ENCODE results near the gene FMN1.
A peak's percentile ranks its signal among the peaks of the same experiment; 100 is the strongest.

Gene FMN1, protein sequence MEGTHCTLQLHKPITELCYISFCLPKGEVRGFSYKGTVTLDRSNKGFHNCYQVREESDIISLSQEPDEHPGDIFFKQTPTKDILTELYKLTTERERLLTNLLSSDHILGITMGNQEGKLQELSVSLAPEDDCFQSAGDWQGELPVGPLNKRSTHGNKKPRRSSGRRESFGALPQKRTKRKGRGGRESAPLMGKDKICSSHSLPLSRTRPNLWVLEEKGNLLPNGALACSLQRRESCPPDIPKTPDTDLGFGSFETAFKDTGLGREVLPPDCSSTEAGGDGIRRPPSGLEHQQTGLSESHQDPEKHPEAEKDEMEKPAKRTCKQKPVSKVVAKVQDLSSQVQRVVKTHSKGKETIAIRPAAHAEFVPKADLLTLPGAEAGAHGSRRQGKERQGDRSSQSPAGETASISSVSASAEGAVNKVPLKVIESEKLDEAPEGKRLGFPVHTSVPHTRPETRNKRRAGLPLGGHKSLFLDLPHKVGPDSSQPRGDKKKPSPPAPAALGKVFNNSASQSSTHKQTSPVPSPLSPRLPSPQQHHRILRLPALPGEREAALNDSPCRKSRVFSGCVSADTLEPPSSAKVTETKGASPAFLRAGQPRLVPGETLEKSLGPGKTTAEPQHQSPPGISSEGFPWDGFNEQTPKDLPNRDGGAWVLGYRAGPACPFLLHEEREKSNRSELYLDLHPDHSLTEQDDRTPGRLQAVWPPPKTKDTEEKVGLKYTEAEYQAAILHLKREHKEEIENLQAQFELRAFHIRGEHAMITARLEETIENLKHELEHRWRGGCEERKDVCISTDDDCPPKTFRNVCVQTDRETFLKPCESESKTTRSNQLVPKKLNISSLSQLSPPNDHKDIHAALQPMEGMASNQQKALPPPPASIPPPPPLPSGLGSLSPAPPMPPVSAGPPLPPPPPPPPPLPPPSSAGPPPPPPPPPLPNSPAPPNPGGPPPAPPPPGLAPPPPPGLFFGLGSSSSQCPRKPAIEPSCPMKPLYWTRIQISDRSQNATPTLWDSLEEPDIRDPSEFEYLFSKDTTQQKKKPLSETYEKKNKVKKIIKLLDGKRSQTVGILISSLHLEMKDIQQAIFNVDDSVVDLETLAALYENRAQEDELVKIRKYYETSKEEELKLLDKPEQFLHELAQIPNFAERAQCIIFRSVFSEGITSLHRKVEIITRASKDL (N-terminal part only)

DNA sequence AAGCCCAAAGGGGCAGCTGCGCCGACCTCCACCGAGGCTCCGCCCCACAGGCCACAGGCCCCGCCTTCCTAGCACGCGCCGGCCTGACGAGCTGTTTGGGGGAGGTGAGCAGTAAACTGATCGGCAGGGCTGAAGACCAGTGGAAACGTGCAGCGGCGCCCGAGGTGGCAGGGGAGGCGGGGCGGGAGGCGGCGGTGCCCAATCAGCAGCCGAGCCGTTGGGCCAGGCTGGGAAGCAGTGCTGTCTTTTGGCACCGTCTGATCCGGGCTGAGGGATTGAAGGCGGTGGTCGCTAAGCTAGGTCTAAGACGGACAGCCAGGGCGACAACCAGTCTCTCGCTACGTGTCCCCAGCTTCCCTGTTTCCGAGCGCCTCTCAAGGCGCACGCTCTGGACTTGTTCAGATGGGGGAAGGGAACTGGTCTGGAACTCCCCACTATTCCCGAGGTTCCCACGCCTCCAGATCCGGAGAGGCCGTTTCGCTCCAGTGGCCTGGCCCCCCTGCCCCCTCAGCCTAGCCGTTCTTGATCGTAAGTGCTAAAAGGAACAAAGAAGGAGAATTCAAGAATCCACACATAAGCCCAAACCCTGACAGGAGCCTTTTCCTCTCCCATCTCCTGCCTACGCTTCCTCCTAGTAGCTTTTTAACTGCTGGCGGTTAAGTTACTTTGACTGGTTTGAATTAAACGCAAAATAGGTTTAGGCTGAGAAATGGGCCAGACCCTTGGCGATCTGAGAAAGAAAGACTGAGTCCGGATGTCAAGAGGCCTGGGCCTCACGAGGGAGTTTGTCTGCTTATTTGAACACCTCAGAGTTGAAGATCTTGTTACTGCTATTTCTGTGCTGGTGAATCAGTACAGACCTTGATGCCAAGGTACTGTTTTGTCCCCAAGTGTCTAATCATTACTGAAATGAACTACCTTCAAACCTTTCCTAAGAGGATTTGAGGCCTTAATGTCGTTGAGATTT, at the start of gene FMN1:
Gene FMN1, minus strand, starts transcription at position 11 of the 967 bp plus-strand sequence. CDS start 39,800 bp downstream, outside the sequence.
- peak; percentile 86 for DNase-seq

DNA sequence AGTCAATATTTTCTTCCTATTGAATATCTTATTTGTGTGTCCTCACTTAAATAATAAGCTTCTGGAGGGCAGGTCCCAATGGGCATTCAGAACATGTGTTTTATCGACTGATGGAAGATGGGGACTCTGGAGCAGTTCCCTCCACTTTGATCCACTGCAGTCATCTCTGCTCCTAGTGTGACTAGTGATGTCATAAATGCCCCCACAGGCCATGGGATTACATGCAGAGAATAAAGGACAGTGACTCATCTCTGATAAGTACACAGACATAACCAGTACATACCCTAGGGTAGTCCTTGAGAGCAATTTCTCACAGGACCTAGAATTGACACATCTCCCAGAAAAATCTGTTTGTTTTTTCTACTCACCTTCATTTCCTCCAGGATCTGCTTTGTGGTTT, 49.4 kb upstream of the FMN1 start:
- no peak for DNase-seq

DNA sequence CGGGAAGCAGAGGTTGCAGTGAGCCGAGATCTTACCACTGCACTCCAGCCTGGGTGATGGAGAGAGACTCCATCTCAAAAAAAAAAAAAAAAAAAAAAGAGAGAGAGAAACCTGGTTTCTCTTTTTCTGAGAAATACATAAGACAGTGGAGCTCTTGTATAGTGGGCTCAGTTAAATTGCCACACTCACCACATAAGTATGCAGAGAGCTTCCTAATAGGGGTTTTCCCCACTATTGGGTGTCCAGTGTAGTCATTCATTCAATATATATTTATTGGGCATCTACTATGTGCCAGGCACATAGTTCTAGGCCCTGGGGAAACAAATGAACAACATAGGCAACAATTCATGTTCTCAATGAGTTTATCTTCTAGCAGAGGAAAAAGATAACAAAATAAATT, 48.9 kb upstream of the FMN1 start:
- no peak for DNase-seq

DNA sequence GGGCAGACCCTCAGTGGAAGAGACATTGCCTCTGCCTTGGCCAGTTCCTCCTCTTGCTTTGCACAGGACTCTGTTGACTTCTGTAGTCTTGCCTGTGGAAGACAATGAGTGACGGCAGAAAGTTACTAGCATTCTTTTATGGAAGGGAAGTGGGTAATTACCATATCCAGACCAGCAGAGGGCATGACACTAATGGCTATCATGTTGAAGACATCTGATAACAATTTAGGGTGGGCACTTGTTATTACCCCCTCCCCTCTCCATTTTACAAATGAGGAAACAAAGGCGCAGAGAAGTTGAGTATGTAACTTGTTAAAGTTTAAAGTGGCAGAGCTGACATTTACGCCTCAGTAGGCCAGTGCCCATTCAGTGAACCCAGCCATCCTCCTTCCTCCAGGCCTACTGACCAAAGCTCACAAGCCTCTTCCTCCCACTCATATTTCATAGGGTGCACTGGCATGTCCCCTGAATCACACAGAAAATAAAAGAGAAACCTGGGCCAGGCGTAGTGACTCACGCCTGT, 48.2 kb upstream of the FMN1 start:
- no peak for DNase-seq

DNA sequence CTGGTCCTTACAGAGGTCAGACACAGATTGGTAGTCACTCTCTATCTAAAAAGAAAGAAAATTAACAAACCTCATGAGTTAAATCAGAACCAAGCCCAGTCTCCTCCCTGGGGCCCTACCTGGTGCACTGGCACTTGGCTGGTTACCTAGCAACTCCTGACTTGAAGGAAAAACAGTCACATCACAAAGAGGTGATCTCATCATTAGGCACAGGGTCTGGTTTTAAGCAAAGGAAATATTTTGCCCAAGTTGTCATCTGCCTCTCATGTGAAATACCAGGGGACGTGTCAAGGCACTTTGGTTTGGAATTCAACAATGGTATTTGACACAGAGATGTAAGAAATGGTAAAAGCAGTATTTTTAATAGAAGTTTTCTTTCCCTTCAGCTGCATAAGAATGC, 47.7 kb upstream of the FMN1 start:
- no peak for DNase-seq

DNA sequence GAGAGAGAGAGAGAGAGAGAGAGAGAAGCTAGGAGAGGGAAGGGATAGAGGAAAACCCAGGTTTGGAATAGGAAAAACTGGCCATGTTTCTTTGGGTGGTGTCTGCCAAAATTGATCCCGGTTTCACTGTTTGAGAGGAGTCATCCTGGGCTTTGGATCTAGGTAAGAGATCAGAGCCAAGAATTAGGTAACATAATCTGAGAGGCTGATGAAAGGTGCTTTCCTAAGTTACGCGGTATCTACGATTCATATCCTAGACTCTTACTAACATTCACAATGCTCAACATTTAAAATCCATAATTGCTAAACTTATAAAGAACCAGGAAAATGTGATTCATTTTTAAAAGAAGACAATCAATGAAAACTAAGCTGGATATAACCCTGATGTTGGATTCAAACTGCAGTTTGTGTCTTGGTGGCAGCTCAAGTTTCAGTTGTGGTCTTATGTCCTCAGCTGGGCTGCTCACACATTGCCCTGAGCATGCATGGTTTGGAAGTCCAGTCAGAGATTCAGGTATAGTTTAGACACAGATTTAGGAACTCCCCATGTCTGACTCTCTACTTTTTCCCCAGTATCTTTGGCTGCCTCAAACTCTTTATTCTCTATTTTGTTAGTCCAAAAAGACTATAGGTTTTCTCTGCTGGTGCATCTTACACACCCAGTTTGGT, 42.5 kb upstream of the FMN1 start:
- DNase-seq, result no peak

DNA sequence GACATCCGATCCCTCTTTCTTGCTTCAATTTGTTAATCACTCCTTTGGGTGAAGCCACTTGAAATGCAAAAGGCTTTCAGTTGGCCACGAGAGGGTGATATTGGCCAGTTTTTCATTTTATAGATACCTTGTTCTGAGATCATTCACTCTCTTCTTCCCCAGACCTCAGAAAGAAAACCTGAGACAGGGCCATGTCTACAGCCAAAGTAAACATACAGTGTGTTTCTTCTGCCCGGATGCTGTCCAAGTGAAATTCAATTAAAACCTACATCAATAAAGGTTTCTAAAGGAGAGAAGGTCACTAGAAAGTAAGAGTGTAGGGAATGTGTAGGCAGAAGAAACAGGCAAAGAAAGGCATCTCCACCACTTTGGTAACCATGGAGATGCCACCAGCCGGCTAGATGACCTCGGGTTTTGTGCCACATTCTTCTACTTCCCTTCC, 39.5 kb upstream of the FMN1 start:
- DNase-seq, result no peak

DNA sequence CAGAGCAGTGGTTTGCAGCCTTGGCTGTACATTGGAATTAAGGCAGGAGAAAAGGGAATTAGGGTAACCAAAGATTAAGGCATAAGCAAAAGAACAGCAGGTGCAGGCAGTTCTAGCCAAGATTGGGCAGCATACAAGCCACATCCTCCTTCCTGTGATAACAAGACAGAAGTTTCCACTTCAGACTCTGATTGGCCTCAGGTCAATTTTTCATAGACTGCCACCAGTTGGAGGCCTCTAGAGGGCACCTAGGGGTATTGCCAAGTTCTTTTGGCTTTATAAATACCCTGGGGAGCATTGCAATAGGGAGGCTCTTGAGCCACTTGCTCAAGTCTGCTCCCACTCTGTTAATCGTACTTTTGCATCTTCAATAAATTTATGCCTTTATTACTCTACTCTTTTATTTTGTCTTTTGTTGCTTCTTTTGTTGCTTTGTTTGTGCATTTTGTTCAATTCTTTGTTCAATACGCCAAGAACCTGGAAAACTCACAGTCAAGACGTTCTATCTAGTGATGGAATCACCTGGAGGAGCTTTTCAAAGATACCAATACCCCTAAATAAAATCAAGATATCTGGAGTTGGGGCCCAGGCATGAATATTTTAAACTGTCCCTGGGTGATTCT, 32.2 kb upstream of the FMN1 start:
- no peak for DNase-seq

DNA sequence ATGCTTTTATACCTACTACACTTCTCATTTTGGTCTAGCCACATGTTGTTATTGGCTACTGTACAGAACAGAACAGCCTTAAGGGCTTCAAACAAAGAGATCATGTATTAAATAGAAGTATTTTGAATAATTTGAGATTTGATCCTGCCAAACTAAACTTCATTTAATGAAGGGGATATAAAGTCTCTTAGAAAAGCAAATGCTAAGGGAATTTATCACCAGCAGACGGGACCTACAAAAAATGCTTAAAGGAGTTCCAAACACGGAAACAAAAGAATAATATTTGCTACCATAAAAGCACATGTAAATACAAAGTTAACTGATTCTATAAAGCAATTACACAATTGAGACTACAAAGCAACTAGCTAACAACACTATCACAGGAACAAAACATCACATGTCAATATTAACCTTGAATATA, 23.6 kb upstream of the FMN1 start:
- no peak for DNase-seq

DNA sequence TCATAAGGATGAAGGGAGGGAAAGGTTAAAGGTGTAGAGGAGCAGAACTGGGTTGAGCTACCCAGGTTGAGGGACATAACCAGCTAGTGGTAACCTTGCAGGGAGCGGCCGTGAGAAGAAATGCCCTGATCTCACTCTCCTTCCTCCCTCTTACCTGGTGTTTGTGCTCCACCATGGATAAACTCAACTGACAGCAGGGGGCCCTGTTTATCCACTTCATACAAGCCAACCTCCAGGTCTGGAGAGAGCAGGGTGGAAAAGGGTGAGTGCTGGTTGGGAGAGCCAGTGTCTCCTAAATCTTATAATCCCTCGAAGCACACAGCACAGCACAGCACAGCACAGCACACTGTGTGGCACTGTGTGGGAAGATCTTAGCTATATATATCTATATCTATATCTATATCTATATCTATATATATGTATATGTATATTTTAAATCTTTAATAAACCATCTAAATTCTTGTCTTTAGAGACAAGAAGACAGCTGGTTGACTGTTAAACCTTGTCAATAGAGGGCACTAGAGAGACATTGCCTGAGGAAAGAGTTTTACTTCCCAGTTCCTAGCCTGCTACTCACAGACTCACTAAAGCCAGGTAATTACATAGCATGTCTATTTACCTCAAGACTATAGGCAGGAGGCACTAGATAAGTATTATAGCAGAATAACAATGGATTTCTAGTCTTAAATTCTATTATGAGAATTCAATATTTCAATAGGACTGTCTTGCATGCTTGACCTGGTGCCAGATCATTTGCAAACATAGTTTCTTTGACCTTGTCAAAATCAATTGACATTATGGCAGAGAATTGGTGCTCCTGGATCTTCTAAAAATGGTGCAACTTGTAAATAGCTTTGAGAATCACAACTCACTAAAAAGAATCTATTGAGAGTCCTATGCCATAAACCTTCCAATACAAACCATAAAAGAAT, 21.7 kb upstream of the FMN1 start:
- no peak for DNase-seq

DNA sequence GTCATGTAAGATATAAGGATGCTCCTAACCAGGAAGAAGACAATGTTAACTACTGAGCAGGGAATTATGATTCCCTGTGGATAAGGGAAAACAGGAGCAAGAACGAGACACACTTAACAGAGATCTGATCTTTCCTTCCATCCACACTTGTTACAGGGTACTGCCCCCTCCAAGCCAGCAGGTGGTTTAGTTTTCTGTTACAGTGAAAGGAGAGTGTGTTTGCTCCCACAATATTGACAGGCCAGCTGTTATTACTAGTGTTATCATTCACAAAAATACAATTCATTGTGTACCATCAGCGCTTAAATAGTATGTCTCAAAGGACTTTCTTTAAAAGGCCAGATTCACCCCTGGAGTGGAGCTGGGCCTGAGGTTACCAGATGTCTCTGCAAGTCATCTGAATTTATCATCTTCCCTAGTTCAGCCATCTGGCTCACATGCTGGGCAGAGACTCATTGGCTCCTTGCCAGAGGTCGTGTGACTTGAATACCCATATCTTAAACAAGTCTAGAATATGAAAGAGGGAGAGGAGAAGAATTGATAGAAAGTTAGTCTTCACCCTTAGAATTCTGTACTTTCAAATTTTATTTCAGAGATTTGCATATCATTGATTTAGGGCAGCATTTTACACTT, 16.8 kb upstream of the FMN1 start:
- DNase-seq, result no peak

DNA sequence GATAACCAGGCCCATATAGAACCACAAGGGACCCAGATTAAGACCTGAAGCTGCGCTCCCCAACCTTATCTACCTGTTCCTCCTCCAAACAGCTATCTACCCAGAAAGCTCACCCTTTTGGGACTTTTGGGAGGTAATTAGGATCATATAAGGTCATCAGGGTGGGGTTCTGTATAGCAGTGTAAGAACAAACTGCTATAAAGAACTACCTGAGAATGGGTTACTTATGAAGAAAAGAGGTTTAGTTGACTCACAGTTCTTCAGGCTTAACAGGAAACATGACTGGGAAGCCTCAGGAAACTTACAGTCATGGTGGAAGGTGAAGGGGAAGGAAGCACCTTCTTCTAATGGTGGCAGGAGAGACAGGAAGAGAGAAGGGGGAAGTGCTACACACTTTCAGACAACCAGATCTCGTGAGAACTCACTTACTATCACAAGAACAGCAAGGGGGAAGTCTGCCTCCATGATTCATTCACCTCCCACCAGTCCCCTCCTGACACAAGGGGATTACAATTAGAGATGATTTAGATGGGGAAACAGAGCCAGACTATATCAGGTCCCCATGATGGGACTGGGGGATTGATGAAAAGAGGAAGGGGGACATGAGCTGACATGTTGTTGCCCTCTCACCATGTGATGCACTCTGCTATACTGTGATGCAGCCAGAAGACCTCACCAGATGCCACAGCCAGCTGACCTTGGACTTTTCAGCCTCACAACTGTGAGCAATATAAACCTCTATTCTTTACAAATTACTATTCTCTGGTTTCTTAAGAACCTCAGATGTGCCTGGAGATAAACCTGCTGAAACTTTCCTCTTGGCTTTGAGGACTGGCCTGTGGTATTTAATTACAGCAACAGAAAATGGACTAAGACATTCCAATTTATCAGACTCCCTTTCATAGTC, 15.3 kb upstream of the FMN1 start:
- DNase-seq, result no peak

DNA sequence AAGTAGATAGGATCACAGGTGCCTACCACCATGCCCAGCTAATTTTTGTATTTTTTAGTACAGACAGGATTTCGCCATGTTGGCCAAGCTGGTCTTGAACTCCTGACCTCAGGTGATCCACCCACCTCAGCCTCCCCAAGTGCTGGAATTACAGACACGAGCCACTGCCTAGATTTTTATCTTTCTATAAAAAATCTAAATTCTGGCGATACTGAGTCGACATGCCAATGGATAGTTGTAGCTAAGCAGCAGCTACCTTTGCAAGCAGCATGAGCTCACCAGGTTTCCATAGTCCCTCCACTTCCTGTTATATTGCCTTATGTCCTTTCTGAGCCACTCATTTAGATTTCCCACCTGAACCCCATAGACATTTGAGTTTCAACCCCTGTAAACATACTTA, 13.1 kb upstream of the FMN1 start:
- DNase-seq, result no peak

DNA sequence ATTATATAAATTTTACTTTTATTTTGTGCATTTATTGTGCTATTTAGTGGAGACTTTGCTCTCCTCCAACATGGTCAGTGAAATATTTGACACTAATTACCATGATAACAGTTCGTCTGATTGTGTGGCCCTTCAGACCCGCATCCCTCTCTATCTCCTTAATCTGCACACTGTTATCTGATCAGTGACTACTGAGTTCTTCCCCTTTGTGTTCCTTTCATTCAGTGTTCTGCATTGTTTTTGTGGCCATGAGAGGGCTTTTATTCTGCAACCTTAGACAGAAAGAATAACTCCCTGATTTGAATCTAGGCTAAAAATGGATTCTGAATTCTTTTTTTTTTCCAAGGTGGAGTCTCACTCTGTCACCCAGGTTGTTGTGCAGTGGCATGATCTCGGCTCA, 11.9 kb upstream of the FMN1 start:
- DNase-seq, result no peak

DNA sequence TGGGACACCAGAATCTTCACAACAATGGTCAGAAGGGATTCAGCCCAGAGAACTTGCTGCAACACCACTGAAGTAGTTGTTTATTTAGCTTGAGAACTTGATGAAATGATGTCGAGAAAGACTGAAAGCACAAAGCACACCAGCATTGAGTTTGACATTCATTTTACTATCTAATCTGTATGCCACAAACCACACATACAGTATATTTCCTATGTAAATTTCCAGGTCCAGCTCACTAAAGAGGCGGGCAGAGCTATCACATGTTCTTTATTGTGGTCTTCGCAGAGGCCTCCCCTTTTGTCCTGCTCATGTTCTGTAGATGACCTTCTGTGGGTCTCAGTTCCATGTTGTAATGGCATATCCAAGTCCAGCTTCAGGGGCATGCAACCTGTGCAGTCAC, 10.4 kb upstream of the FMN1 start:
- DNase-seq, result no peak

DNA sequence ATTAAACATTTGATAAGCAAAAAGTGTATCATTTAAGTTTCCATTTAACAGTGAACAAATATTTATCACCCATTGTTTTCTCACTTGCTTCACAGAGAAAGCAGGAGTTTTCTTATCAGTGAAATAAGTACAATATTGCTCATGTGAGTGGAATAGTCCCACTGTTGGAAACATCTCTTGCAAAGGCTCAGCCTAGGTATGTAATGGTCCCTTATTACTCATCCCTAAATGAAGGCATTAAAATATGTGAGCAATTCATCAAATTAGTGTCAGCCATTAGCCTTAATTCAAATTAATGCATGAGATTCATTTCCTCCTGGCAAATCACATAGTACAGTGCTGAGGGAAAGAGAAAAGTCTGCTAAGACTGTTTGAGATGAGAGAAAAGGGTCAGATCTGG, 9.6 kb upstream of the FMN1 start:
- no peak for DNase-seq

DNA sequence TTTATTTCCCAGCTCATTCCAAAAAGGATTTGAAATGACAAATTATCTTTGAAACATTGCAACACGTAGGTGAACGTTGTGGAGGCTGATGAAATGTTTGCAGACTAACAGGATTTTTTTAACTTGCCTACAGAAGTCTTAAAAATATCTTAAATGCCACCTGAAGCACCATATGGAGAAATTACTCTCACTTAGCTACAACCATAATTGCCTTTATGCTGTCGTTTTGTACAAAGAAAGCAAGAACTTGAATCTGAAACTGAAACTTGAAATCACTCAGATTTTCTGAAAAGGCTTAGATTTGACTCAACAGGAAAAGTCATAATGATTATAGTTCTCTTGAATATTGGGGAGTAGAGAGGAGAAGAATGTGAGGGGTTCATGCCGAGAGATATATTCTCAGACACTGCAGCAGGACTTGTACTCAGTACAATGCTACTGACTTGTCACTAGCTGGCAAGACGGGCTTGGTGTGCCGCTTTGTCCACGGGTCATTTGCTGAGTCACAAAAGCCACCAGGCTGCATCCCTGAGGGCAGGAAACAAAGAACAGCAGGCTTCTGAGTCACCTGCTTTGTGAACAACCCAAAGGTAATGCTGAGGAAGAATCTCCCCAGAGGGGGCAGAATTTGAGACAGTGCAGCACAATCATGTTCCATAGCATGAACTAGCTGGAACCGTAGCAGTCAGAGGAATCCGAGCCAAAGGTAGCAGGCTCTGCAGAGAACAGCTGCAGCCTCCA, 7.1 kb upstream of the FMN1 start:
- DNase-seq, result peak; percentile 49

Data from activated CD4-positive, CD25-positive, alpha-beta regulatory T cell treated with anti-CD3 and anti-CD28 coated beads, Interleukin-2, amount 50 U/mL, for 72 hours (primary cell).